Stomach (tissue), 4 donors: Measurements from ENCODE around the gene COL18A1.

Source experiments
- CTCF ChIP-seq, 7 experiments: fragments of 450-650 bp in 4 of 7; fragments of 200-600 bp in 3 of 7; sonication (generic) in 3 of 7; IDR thresholded peaks; one replicate each; pipeline ENCODE4 v1.5.1; 2016 to 2019; ENCODE audit warnings: antibody characterized with exemption in 7 of 7, control low read depth in 2 of 7, mild to moderate bottlenecking in 1 of 7
- POLR2A ChIP-seq, 4 donors: fragments of 450-650 bp; IDR thresholded peaks; one replicate each; pipeline ENCODE4 v1.6.1; 2016; ENCODE audit warnings: antibody characterized with exemption in 4 of 4, control low read depth in 2 of 4, mild to moderate bottlenecking in 1 of 4, moderate library complexity in 1 of 4
- POLR2AphosphoS5 ChIP-seq, 3 donors: sonication (generic); formaldehyde crosslinking; IDR thresholded peaks; one replicate each; pipeline ENCODE4 v1.6.1; 2016; ENCODE audit warnings: antibody characterized with exemption in 3 of 3

GRCh38 chr21:45383615-45384201, 21.3 kb upstream of the COL18A1 start:
- no peak for TF ChIP-seq CTCF (IDR thresholded peaks at IDR 0.05)
- no peak for TF ChIP-seq POLR2A (IDR thresholded peaks at IDR 0.05)
- TF ChIP-seq POLR2AphosphoS5 (IDR thresholded peaks at IDR 0.05) = no peak
